GM19023 (cell line): ENCODE measurements around the gene TSHZ2.

ENCODE experiments used
- ATAC-seq: cut with Tn5 transposase; IDR thresholded peaks from one replicate; pipeline ENCODE4 v1.9.1; 2021; ENCODE audit warnings: mild to moderate bottlenecking, moderate library complexity; ENCODE audit not compliant: unreplicated experiment

The TSHZ2 gene

GRCh38 chr20:53154540-53154939 lies 182.4 kb downstream of the TSHZ2 start:
- ATAC-seq, result no peak

- ATAC-seq, result no peak
Observed at GRCh38 chr20:53157443-53158408, 185.6 kb downstream of the TSHZ2 start.

- no peak for ATAC-seq
Observed at GRCh38 chr20:53159160-53159559, 187.0 kb downstream of the TSHZ2 start.

- ATAC-seq, result no peak
Observed at GRCh38 chr20:53161073-53161472, 188.9 kb downstream of the TSHZ2 start.

- no peak for ATAC-seq
Observed at GRCh38 chr20:53161473-53161872, 189.3 kb downstream of the TSHZ2 start.

GRCh38 chr20:53162251-53162835 lies 190.2 kb downstream of the TSHZ2 start:
- ATAC-seq, result no peak

GRCh38 chr20:53163486-53163885 lies 191.3 kb downstream of the TSHZ2 start:
- no peak for ATAC-seq

- ATAC-seq, result no peak
Observed at GRCh38 chr20:53164072-53164471, 191.9 kb downstream of the TSHZ2 start.

GRCh38 chr20:53165452-53165851 lies 193.3 kb downstream of the TSHZ2 start:
- ATAC-seq, result no peak

GRCh38 chr20:53168491-53168890 lies 196.3 kb downstream of the TSHZ2 start:
- no peak for ATAC-seq

- no peak for ATAC-seq
Observed at GRCh38 chr20:53170196-53170595, 198.0 kb downstream of the TSHZ2 start.

- no peak for ATAC-seq
Observed at GRCh38 chr20:53171065-53171464, 198.9 kb downstream of the TSHZ2 start.

GRCh38 chr20:53174454-53174853 lies 202.3 kb downstream of the TSHZ2 start:
- no peak for ATAC-seq

GRCh38 chr20:53175135-53175780 lies 203.1 kb downstream of the TSHZ2 start:
- ATAC-seq, result no peak

GRCh38 chr20:53176134-53176533 lies 204.0 kb downstream of the TSHZ2 start:
- no peak for ATAC-seq

GRCh38 chr20:53177687-53178086 lies 205.5 kb downstream of the TSHZ2 start:
- no peak for ATAC-seq

- ATAC-seq, result no peak
Observed at GRCh38 chr20:53179749-53180148, 207.6 kb downstream of the TSHZ2 start.

GRCh38 chr20:53180928-53181362 lies 208.8 kb downstream of the TSHZ2 start:
- no peak for ATAC-seq

- ATAC-seq, result no peak
Observed at GRCh38 chr20:53181866-53182376, 209.8 kb downstream of the TSHZ2 start.

- ATAC-seq, result no peak
Observed at GRCh38 chr20:53183181-53183580, 211.0 kb downstream of the TSHZ2 start.

GRCh38 chr20:53186635-53187034 lies 214.5 kb downstream of the TSHZ2 start:
- no peak for ATAC-seq
